HG03571 (cell line): ENCODE measurements around the gene PPP1R15A.
A peak's percentile ranks its signal among the peaks of the same experiment; 100 is the strongest.
"Not testable (repeated sequence)": the region's sequence is repeated elsewhere in the genome, so short reads cannot be mapped to it uniquely, and the experiment has no call there.

Experiments
- ATAC-seq: cut with Tn5 transposase; IDR thresholded peaks from one replicate; pipeline ENCODE4 v1.9.1; 2021; ENCODE audit not compliant: unreplicated experiment

The PPP1R15A gene

DNA sequence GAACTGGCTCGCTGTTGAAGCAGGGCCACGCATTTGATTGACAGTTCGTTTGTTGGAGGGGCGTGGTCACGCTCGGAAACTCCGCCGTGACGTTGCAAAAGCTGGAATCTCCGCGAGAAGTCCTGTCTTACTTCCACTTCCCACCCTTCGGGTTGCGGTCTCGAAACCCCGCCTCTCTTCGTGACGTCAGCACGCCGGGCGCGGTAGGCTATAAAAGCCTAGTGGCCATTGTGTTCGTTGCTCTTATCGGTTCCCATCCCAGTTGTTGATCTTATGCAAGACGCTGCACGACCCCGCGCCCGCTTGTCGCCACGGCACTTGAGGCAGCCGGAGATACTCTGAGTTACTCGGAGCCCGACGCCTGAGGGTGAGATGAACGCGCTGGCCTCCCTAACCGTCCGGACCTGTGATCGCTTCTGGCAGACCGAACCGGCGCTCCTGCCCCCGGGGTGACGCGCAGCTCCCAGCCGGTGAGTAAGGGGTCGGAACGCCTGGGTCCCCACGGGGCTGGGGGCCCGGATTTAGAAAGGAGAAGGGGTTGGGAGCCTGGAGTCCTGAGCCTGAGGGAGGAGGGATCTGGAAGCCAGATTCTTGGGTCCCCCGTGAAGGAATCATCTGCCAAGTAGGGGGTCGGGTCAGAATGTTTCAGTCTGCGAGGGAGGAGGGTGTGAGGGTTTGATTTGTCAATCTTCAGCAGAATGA is at the start of gene PPP1R15A:
Gene PPP1R15A, plus strand, starts transcription at position 240 of the 702 bp plus-strand sequence. CDS start 813 bp downstream, outside the sequence.
- peak; percentile 45 for ATAC-seq

DNA sequence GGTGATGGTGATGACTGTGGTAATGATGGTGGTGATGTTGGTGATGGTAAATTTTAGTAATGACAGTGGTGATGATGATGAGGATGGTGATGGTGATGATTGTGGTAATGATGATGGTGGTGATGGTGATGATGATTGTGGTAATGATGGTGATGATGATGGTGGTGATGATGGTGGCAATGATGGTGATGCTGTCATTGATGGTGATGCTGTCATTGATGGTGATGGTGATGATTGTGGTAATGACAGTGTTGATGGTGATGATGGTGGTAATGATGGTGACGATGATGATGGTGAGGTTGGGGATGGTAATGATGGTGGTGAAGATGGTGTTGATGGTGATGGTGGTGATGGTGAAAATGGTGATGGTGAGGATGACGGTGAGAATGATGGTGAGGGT is 49.7 kb upstream of the PPP1R15A start:
- no peak for ATAC-seq

DNA sequence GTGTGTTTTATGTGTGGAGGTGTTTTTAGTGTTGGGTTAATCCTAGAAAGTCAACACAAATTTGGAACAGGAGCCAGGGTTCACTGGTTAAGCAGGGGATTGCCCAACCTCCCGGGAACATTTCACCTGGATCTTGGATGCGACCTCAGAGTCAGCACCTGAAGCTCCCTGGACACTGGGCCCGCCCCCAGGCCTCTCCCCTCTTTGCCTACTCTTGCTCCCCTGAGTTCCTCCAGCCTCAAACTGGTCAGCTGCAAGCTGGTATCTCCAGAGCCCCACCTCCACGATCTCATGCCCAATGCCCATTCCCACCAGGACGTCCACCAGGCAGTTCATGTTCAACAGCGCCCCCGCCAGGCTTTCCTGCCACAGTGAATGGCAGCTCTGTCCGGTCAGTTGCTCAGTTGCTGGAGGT is 45.6 kb upstream of the PPP1R15A start:
- ATAC-seq: no peak

DNA sequence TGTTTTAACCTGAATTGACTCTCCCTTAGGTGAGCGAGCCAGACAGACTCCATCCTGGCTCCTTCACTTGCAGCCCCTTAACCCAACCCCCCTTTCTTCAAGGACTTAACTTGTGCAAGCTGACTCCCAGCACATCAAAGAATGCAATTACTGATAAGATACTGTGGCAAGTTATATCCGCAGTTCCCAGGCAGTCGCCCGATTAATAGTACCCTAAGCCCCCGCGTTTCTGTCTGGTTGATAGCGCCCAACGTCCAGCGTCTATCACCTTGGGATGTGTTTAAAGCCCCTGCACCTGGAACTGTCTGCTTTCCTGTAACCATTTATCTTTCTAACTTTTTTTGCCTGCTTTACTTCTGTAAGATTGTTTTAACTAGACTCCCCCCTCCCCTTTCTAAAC is 42.1 kb upstream of the PPP1R15A start:
- ATAC-seq: no peak

DNA sequence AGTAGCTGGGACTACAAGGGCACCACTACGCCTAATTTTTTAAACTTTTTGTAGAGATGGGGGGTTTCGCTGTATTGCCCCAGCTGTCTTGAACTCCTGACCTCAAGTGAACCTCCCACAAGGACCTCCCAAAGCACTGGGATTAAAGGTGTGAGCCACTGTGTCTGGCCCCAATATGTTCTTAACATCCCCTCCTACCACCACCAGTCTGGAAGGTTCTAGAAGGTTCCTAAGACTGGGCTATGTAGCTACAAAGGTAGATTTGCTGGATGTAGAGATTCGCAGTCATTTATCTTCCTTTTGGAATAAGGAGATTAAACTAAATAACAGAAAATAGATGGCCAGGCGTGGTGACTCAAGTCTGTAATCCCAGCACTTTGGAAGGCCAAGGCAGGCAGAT is 41.3 kb upstream of the PPP1R15A start:
- no peak for ATAC-seq

DNA sequence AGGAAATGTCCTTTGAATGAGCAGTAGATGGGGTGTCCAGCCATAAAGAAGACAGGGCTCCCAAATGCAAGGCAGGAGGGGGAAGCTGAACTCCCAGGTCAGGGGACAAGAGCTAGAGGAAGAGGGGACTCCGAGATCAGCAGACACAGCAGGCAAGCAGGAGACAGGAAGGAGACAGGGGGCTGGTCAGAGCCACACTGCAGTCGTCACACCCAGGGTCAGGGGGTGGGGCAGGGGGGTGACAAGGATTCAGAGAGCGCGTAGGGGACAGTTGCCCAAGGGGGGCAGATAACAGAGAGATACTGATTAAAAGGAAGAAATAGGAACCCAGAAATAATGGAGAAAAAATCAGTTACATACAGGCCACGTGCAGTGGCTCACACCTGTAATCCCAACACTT is 39.2 kb upstream of the PPP1R15A start:
- ATAC-seq: no peak

DNA sequence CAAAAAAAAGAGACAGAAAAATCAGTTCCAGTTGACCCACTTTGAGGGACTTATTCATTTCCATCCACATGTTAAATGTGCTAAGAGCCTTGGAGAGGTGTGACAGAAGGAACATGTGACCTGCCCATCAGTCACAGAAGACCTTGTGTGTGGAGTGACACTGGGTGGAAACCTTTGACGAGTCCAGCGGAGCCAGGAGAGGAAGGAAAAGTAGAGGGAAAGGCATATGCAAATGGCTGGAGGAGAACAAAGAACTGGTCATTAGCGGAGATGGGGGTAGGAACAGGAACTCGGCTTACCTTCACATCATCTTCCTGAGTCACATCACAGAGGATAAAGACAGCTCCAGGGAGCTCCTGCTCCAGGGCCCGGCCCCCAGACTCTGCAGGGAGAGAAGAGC is 38.2 kb upstream of the PPP1R15A start:
- no peak for ATAC-seq

DNA sequence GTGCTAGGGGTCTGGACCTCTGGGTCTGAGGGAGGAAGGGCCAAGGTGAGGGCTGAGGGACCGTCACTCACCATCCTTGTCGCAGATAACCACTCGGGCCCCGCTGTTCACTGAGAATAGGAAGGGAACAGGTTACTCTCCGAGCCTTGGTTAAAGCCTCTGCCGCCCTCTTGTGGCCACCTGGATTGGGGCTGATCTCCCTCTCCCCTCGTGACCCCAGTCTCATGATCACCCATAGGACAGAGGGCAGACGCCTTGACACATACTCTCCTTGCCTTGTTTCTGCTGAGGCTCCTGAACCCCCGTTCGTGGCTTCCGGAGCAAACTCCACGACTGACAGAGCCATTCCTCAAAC is 36.5 kb upstream of the PPP1R15A start:
- no peak for ATAC-seq

DNA sequence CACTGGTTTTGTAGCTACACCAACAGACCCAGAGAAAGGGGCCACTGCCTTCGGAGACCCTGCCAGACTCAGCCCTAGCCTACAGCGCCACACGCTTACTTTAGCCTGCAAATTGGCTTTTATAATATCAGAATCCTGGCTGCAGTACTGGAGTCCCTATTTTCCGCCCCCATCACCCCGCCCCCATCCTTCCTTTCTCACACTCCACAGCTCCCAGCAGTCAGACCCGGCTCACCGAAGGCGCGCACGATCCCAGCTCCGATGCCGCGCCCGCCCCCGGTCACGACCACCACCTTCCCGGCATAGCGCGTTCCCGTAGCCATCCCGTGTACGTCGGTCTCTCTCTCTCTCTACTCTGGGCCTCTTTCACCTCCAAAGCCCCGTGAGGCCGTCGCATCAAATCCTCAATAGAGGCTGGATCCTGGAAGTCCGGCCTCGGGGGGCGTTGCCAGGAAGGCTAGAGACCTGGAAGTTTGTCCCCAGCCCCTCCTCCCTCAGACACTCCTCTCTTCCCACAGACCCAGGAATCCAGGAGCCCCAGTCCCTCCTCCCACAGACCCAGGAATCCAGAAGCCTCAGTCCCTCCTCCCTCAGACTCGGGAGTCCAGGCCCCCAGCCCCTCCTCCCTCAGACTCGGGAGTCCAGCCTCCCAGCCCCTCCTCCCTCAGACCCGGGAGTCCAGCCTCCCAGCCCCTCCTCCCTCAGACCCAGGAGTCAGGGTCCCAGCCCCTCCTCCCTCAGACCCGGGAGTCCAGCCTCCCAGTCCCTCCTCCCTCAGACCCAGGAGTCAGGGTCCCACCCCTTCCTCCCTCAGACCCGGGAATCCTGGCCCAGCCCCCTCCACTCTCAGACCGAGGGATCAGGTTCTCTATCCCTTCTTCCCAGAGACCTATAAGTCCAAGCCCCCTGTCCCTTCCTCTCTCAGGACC is 35.9 kb upstream of the PPP1R15A start, which contains the start of gene HSD17B14:
Gene HSD17B14, minus strand, starts transcription at position 403 of the 929 bp plus-strand sequence. Its CDS starts 80 bp downstream, at position 323.
- ATAC-seq: no peak

DNA sequence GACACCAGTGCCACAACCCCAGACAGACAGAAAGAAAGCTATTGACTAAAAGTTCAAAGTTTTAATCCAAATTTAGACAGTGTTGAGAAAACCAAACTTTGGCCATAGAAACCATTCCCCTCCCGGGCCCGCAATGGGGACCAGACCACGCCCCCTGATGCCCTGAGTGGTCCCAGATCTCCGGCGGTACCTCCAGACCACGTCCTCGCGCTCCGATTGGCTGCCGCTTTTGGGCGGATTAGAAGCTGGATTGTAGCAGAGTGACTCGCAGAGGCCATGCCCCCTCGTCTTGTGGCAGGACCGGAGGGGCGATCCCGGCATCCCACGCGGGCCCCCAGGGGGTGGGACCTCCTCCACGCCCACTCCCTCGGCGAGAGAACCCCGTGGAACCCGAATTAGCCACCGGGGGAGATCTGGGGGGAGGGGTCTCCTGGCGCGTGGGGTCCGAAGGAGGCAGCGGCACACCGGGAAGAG is 35.1 kb upstream of the PPP1R15A start:
- no peak for ATAC-seq

DNA sequence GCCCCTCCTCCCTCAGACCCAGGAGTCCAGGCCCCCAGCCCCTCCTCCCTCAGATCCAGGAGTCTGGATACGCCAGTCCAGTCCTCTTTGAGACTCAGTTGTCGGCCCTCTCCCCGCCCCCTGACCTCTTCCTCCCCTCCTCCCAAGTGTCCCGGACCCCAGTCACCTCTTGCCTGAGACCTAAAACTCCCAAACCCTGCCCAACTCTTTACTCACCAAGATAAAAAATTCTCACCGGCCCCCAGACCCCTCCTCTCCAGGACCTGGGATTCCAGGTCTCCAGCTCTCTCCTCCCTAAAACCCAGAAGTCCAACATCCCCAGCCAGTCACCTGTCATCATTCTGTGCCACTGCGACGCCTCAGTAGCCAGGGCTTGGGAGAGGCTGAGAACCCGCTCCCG is 34.5 kb upstream of the PPP1R15A start:
- no peak for ATAC-seq

DNA sequence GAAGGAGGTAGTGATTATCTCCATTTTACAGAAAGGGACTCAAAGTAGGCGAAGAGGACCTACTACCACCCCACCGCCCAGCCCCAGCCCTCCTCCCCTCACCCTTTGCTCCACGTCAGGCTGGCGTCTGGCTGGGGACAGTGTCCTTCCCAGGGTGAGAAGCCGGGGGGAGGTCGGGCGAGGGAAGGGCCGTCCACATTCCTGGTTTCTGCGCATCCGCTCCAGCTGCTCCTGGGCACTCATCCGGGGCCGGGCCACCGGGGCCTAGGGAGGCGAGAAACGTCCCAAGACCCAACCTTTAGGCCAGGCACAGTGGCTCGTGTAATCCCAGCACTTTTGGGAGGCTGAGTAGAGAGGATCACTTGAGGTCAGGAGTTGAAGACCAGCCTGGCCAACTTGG is 31.2 kb upstream of the PPP1R15A start:
- ATAC-seq: no peak

DNA sequence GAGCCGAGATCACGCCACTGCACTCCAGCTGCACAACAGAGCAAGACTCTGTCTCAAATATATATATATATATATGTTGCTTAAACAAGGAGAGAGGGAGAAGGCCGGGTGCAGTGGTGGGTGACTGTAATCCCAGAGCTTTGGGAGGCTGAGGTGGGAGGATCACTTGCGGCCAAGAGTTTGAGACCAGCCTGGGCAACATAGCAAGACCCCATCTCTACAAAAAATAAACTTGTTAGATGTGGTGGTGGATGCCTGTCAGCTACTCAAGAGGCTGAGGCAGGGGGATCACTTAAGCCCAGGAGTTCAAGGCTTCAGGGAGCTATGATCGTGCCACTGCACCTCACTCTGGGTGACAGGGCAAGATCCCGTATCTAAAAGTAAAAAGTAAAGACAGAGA is 30.6 kb upstream of the PPP1R15A start:
- ATAC-seq: no peak

DNA sequence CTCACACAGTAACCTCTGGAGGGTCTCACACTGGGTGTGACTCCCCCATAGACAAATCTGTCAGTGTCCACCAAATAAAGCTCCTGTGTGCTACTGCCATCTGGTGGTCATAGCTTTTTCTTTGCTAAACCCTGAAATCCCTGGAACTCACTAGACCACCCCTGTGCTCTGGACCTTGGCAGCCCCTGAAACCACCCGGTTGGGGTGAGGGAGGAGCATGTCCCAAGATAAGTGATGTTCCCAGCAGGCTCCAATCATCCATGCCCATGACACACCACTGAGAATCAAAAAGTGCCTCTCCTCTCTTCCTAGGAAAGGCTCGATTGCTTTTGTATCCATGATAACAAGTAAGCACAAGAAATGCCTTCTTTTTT is 29.4 kb upstream of the PPP1R15A start:
- ATAC-seq: no peak

DNA sequence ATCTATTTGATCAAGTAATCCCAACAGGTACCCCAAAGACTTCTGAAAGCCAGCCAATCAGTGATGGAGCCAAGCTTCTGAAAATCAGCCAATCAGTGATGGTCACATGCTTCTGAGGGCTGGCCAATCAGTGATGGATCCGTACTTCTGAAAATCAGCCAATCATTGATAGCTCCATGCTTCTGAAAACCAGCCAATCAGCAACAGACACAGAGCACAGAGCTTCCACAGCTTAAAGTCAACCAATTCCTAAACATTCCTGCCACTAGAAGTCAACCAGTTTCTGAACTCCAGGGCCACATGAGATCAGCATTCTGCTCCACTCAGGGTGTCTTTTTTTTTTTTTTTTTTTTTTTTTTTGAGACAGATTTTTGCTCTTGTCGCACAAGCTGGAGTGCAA is 27.7 kb upstream of the PPP1R15A start:
- ATAC-seq: no peak

DNA sequence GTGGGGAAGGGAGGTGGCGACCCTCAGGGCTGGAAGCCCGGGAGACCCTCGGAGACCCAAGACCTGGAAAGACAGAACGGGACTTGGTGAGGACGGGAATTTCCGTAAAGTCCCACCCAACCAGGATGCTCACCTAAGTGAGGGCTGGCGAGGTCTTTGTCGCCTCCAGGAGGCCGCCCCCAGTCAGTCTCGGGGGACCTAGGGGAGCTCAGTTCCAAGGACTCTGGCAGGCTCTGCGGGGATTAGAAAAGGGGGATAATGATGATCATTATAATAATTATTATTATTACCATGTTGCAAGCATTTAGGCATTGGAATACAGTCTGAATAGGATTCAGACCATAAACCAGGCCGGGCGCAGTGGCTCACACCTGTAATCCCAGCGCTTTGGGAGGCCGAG is 26.8 kb upstream of the PPP1R15A start:
- ATAC-seq: no peak

DNA sequence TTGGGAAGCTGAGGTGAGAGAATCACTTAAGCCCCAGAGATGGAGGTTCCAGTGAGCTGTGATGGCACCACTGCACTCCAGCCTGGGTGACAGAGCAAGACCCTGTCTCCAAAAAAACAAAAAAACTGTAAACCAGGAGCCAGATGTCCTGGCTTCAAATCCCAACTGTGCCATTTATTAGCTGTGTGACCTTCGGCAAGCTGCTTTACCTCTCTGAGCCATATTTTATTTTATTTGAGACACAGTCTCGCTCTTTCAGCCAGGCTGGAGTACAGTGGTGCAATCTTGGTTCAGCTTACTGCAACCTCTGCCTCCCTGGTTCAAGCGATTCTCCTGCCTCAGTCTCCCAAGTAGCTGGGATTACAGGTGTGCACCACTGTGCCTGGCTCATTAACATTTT is 25.6 kb upstream of the PPP1R15A start:
- not testable (repeated sequence) for ATAC-seq

DNA sequence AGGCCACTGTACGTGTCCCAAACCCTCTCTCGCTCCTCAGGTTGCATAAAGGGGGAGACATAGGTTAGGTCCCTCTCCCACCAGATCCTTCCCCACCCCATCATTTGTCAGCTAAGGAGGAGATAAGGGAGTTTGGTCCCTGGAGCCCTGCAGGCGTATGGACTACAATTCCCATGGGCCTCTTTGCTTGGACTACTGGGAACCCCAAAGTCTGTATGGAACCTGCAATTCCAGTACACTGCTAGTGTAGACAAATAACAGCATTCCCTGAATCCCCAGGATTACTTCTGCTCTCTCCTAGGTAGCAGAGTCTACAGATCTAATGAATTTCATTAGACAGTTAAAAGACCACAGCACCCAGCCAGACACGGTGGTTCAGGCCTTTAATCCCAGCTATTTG is 19.9 kb upstream of the PPP1R15A start:
- ATAC-seq: no peak

DNA sequence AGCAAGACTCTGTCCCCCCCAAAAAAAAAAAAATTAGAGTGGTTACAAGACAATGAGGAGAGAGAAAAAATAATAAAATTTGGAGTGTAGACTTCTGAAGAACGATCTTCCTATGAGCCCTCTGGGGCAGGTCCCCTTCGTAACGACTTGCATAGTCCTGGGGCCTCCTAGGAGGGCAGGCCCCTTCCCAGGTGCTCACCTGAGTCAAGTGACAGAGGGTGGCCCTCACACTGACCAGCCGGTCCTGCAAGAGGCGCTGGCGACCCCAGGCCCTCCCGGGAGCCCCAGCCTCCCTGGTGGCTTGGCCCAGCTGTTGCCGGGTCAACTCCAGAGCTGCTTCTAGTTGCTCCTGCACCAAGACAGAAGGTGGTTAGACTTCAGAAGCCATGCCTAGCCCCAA is 18.7 kb upstream of the PPP1R15A start:
- no peak for ATAC-seq

DNA sequence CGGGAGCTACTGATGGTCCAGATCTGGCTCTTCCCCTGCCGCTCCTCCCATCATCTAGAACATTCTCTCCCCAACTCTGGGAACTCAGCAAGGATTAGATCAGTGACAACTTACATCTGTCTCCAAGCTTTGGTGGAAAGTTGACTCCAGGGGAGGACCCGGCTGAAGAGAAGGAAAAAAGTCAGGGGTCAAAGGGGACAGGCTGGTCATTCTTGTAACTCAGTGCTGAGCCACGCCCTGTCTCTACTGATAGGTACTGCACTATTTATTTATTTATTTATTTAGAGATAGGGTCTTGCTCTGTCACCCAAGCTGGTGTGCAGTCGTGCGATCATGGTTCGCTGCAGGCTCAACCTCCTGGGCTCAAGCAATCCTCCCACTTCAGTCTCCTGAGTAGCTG is 18.1 kb upstream of the PPP1R15A start:
- ATAC-seq: no peak

DNA sequence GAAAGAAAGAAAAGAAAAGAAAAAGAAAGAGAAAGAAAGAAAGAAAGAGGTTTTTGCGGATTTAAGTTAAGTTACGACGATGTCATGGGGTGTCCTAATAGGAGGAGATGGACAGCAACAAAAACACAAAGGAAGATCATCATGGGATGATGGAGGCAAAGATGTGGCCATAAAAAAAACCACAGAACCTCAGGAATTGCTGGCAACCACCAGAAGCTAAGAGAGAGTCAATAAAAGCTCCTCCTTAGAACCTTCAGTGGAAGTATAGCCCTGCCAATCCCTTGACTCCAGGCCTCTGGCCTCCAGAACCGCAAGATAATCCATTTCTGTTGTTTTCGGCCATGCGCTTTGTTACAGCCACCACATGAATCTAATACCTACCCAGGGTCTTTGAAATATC is 15.3 kb upstream of the PPP1R15A start:
- no peak for ATAC-seq
